Fibroblast of mammary gland (primary cell): ENCODE measurements around the gene UBE2U.

Source experiments
- DNase-seq: peaks from one replicate; pipeline ENCODE4 v3.0.0-alpha.2; 2010; ENCODE audit warnings: low read depth
- H3K4me3 ChIP-seq: 2 replicates; pipeline ENCODE4 v1.5.1; 2011; ENCODE audit warnings: low read depth, mild to moderate bottlenecking, low read length, moderate library complexity; ENCODE audit not compliant: control insufficient read depth
- CTCF ChIP-seq: conservative IDR thresholded peaks from 2 replicates; pipeline ENCODE4 v1.5.1; 2011; ENCODE audit warnings: low read depth, low read length, inconsistent platforms; ENCODE audit not compliant: control insufficient read depth, insufficient read depth

UBE2U gene, protein sequence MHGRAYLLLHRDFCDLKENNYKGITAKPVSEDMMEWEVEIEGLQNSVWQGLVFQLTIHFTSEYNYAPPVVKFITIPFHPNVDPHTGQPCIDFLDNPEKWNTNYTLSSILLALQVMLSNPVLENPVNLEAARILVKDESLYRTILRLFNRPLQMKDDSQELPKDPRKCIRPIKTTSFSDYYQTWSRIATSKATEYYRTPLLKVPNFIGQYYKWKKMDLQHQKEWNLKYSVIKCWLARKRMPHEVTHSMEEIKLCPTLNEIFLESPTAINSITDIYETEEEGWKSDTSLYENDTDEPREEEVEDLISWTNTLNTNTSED

DNA sequence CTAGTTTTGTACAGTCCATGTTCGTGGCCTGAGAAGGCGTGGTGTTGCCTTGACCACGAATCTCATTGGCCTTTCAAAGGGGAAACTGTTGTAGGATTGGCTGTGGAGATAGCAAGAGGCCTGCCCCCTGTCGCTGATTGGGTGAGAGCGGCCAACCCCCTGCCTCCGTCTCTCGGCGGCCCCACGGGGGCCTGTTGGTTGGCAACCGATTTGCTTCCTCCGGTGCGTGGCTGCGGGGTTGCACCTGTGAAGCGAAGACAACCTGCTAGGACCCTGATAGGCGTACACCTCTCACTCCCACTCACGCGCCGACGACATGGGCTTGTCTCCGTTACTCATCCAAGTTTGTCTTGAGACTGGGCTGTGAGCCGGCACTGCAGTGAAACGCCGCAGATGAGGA lies at the start of gene UBE2U:
TSS of gene UBE2U (plus strand) at position 204 of the 400 bp plus-strand sequence. CDS start 428 bp downstream, outside the sequence.
- no peak for TF ChIP-seq CTCF
- DNase-seq = no peak
- H3K4me3 ChIP-seq = no peak within 1 kb of the TSS

DNA sequence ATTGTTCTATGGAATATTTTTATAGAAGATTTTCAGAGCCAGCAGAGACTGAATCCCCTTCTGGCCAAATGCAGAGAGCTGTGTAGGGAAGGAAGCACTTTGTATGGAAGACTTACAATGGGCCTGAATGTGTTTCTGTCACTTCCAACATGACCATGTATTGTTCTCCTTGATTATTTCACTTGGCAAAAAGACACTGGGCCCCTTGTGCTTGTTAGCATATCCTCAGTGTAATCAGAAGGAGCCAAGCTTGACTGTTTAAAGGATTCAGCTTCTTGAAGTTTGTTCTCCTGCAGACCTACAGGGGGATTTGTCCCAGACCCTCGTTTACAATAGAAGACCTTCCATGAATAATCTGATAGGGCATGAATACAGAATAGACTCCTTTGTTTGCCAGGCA lies 48.1 kb upstream of the UBE2U start:
- no peak for TF ChIP-seq CTCF
- no peak overlapping the region for H3K4me3 ChIP-seq
- no peak for DNase-seq

GRCh38 chr1:64161357-64161941 lies 42.0 kb upstream of the UBE2U start:
- no peak overlapping the region for H3K4me3 ChIP-seq
- DNase-seq = peak; percentile 78
- TF ChIP-seq CTCF = no peak

GRCh38 chr1:64162151-64162550 lies 41.3 kb upstream of the UBE2U start:
- no peak overlapping the region for H3K4me3 ChIP-seq
- no peak for DNase-seq
- no peak for TF ChIP-seq CTCF

DNA sequence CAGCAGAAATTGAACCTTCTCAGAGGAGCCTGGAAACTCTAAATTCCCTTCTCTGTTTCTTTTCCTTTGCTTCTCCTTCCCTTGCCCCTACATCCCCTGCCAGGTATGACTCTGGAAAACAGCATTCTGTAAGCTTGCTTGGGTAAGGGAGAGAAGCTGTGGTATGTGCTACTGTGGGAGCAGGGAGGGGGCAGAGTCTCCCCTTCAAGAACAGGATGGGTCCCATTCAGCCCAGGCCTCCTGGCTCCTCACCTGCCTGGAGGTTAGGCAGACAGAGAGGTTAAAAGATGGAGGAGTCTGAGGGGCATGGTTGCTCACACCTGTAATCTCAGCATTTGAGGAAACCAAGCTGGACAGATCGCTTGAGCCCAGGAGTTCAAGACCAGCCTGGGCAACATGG lies 40.6 kb upstream of the UBE2U start:
- H3K4me3 ChIP-seq = no peak overlapping the region
- no peak for TF ChIP-seq CTCF
- DNase-seq = no peak

- no peak for DNase-seq
- TF ChIP-seq CTCF = no peak
- no peak overlapping the region for H3K4me3 ChIP-seq
Observed at GRCh38 chr1:64163431-64163830, 40.0 kb upstream of the UBE2U start.
